Loucy (cell line): Measurements from ENCODE around the gene COL25A1.
A peak's percentile ranks its signal among the peaks of the same experiment; 100 is the strongest.

Experiments
- H2AFZ ChIP-seq: fragments of 200-600 bp; sonication (generic); 2 replicates; pipeline ENCODE4 v1.6.0; 2016; ENCODE audit warnings: antibody characterized with exemption, mild to moderate bottlenecking, low read length, moderate library complexity
- H3F3A ChIP-seq: fragments of 200-600 bp; 2 replicates; pipeline ENCODE4 v1.6.0; 2016; ENCODE audit warnings: antibody characterized with exemption, low read depth, mild to moderate bottlenecking
- H3K27me3 ChIP-seq: fragments of 200-600 bp; sonication (generic); 2 replicates; pipeline ENCODE4 v1.6.1; 2014; ENCODE audit warnings: low read length, mild to moderate bottlenecking; ENCODE audit not compliant: insufficient read depth, poor library complexity, severe bottlenecking
- H3K36me3 ChIP-seq: fragments of 200-600 bp; sonication (generic); 2 replicates; pipeline ENCODE4 v1.6.1; 2016; ENCODE audit warnings: low read length; ENCODE audit not compliant: insufficient read depth
- H3K4me1 ChIP-seq: fragments of 200-600 bp; sonication (generic); 2 replicates; pipeline ENCODE4 v1.5.1; 2014; ENCODE audit warnings: low read length, mild to moderate bottlenecking; ENCODE audit not compliant: insufficient read depth, poor library complexity, severe bottlenecking
- H3K4me2 ChIP-seq: fragments of 200-600 bp; sonication (generic); 2 replicates; pipeline ENCODE4 v1.6.0; 2014; ENCODE audit warnings: antibody characterized with exemption, low read length, low read depth, mild to moderate bottlenecking; ENCODE audit not compliant: poor library complexity, severe bottlenecking
- H3K4me3 ChIP-seq: fragments of 200-600 bp; sonication (generic); 2 replicates; pipeline ENCODE4 v1.5.1; 2014; ENCODE audit warnings: low read length, mild to moderate bottlenecking, mixed read lengths; ENCODE audit not compliant: poor library complexity, severe bottlenecking
- H3K79me2 ChIP-seq: fragments of 200-600 bp; sonication (generic); 2 replicates; pipeline ENCODE4 v1.6.1; 2014; ENCODE audit warnings: low read length; ENCODE audit not compliant: insufficient read depth
- H3K9ac ChIP-seq: fragments of 200-600 bp; sonication (generic); 2 replicates; pipeline ENCODE4 v1.6.0; 2014; ENCODE audit warnings: mild to moderate bottlenecking, low read depth, low read length, moderate library complexity; ENCODE audit not compliant: poor library complexity, severe bottlenecking
- H3K9me2 ChIP-seq: fragments of 200-600 bp; sonication (generic); replicated peaks from 2 replicates; pipeline ENCODE4 v1.6.1; 2016; ENCODE audit warnings: low read depth, low read length, mixed read lengths
- H3K9me3 ChIP-seq: fragments of 200-600 bp; sonication (generic); 2 replicates; pipeline ENCODE4 v1.6.1; 2014; ENCODE audit warnings: mild to moderate bottlenecking, antibody characterized with exemption, low read length, low read depth; ENCODE audit not compliant: insufficient read depth
- H4K20me1 ChIP-seq: fragments of 200-600 bp; sonication (generic); 2 replicates; pipeline ENCODE4 v1.6.0; 2014; ENCODE audit warnings: antibody characterized with exemption, low read length, mild to moderate bottlenecking; ENCODE audit not compliant: insufficient read depth, poor library complexity, severe bottlenecking
- CTCF ChIP-seq: fragments of 200-600 bp; sonication (generic); conservative IDR thresholded peaks from 2 replicates; pipeline ENCODE4 v1.5.1; 2014; ENCODE audit warnings: mild to moderate bottlenecking, antibody characterized with exemption, low read length
- EZH2phosphoT487 ChIP-seq: fragments of 200-600 bp; IDR thresholded peaks from 2 replicates; pipeline ENCODE4 v1.6.1; 2018; ENCODE audit warnings: antibody characterized with exemption, mild to moderate bottlenecking, moderate library complexity, borderline replicate concordance

Gene COL25A1

GRCh38 chr4:108861334-108861733 is 441.1 kb downstream of the COL25A1 start:
- H3K79me2 ChIP-seq, result no peaks in the 10 kb centered on the region
- no peaks in the 10 kb centered on the region for H3K4me1 ChIP-seq
- no peak overlapping the region for H3K4me3 ChIP-seq
- no peak overlapping the region for H3K9ac ChIP-seq
- no peaks in the 10 kb centered on the region for H3K27me3 ChIP-seq
- no peak overlapping the region for H3K4me2 ChIP-seq
- H3K9me2 ChIP-seq, result no peaks in the 10 kb centered on the region
- TF ChIP-seq CTCF, result no peak
- TF ChIP-seq EZH2phosphoT487, result no peak
- H3K36me3 ChIP-seq, result no peaks in the 10 kb centered on the region
- H2AFZ ChIP-seq, result no peak overlapping the region
- no peaks in the 10 kb centered on the region for H4K20me1 ChIP-seq
- no peaks in the 10 kb centered on the region for H3F3A ChIP-seq
- H3K9me3 ChIP-seq, result no peaks in the 10 kb centered on the region

GRCh38 chr4:108854786-108855185 is 447.7 kb downstream of the COL25A1 start:
- peak overlapping the region; percentile 55 for H3K4me2 ChIP-seq

GRCh38 chr4:108852691-108853090 is 449.8 kb downstream of the COL25A1 start:
- Histone ChIP-seq H3K9me3 (no peaks in the 10 kb centered on the region), H3K4me1 (peaks cover 52% of the 10 kb centered on the region), H3K79me2 (no peaks in the 10 kb centered on the region), H4K20me1 (no peaks in the 10 kb centered on the region), H3K4me2 (peak overlapping the region; percentile 42), H3K9ac (no peak overlapping the region), H3K27me3 (no peaks in the 10 kb centered on the region), H3F3A (no peaks in the 10 kb centered on the region), H3K36me3 (no peaks in the 10 kb centered on the region), H2AFZ (no peak overlapping the region), H3K4me3 (peak overlapping the region; percentile 15), H3K9me2 (no peaks in the 10 kb centered on the region)
- TF ChIP-seq CTCF, result no peak

More at GRCh38 chr4:108854786-108855185, 447.7 kb downstream of the COL25A1 start:
- no peaks in the 10 kb centered on the region for H3K27me3 ChIP-seq
- no peaks in the 10 kb centered on the region for H3K36me3 ChIP-seq
- no peaks in the 10 kb centered on the region for H3K79me2 ChIP-seq
- TF ChIP-seq EZH2phosphoT487 (no peak), CTCF (no peak)
- H3K4me1 ChIP-seq, result peaks cover 40% of the 10 kb centered on the region
- H3K9ac ChIP-seq, result no peak overlapping the region
- peak overlapping the region; percentile 42 for H3K4me3 ChIP-seq
- no peaks in the 10 kb centered on the region for H3K9me2 ChIP-seq
- H2AFZ ChIP-seq, result no peak overlapping the region
- H3K9me3 ChIP-seq, result no peaks in the 10 kb centered on the region
- no peaks in the 10 kb centered on the region for H3F3A ChIP-seq
- no peaks in the 10 kb centered on the region for H4K20me1 ChIP-seq
